ENCODE measurements around the gene MAST3.

DNA sequence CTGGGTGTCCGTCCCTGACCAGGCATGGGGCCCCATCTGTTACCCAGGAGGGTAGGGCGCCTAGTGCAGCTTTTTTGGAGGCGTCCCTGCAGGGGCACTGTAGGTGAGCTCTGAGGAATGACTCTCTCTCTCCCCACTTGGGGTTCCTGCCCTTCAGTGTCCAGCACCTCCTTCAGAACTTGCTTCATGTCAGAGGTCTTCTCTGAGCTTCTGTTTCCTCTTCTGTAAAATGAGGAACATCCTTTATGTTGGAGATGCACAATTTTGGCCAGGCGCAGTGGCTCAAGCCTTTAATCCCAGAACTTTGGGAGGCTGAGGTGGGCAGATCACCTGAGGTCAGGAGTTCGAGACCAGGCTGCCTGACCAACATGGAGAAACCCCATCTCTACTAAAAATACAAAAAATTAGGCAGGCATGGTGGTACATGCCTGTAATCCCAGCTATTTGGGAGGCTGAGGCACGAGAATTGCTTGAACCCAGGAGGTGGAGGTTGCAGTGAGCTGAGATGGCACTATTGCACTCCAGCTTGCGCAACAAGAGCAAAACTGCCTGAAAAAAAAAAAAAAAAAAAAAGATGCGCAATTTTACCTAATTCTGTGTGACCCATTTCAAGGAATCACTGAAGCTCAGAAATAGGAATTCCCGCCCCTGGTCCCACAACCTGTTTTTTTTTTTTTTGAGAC is 40.2 kb downstream of the MAST3 start:
- TF ChIP-seq ZFP36 (IDR thresholded peaks at IDR 0.05; ENCODE audit: borderline replicate concordance, low read depth, low read length, partially characterized antibody) (no peak), EHMT2 (IDR thresholded peaks at IDR 0.05; ENCODE audit: borderline replicate concordance, low read depth, low read length) (no peak)
- TF ChIP-seq, protein P1, sequence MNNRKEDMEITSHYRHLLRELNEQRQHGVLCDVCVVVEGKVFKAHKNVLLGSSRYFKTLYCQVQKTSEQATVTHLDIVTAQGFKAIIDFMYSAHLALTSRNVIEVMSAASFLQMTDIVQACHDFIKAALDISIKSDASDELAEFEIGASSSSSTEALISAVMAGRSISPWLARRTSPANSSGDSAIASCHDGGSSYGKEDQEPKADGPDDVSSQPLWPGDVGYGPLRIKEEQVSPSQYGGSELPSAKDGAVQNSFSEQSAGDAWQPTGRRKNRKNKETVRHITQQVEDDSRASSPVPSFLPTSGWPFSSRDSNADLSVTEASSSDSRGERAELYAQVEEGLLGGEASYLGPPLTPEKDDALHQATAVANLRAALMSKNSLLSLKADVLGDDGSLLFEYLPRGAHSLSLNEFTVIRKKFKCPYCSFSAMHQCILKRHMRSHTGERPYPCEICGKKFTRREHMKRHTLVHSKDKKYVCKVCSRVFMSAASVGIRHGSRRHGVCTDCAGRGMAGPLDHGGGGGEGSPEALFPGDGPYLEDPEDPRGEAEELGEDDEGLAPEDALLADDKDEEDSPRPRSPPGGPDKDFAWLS (CRISPR knock-in tag; IDR thresholded peaks at IDR 0.05; ENCODE audit: borderline replicate concordance) = no peak

Measured in HepG2 (cell line).